Glutamatergic neuron (in vitro differentiated cells): ENCODE measurements around the gene S100A12. TPM values are rescaled to one million over a fixed set of nuclear protein-coding genes. Genes with fewer than 3 reads are reported as not detected.

Source experiments
- DNase-seq: peaks from one replicate; pipeline ENCODE4 v3.0.0; 2022
- H3K27ac Mint-ChIP-seq: one replicate; pipeline ENCODE4 v1.8.0; 2020; ENCODE audit warnings: mild to moderate bottlenecking, mixed read lengths, inconsistent platforms; ENCODE audit not compliant: unreplicated experiment
- H3K27me3 Mint-ChIP-seq: one replicate; pipeline ENCODE4 v1.8.0; 2020; ENCODE audit warnings: mild to moderate bottlenecking, moderate library complexity, mixed read lengths, inconsistent platforms; ENCODE audit not compliant: unreplicated experiment
- H3K36me3 Mint-ChIP-seq: one replicate; pipeline ENCODE4 v1.8.0; 2020; ENCODE audit warnings: mild to moderate bottlenecking, mixed read lengths, inconsistent platforms; ENCODE audit not compliant: unreplicated experiment
- H3K4me1 Mint-ChIP-seq: one replicate; pipeline ENCODE4 v1.8.0; 2020; ENCODE audit warnings: mild to moderate bottlenecking, low read depth, mixed read lengths, inconsistent platforms; ENCODE audit not compliant: unreplicated experiment
- H3K4me3 Mint-ChIP-seq: one replicate; pipeline ENCODE4 v1.8.0; 2020; ENCODE audit warnings: mild to moderate bottlenecking, mixed read lengths, inconsistent platforms; ENCODE audit not compliant: unreplicated experiment
- H3K9me3 Mint-ChIP-seq: one replicate; pipeline ENCODE4 v1.8.0; 2020; ENCODE audit warnings: mild to moderate bottlenecking, moderate library complexity, mixed read lengths, inconsistent platforms; ENCODE audit not compliant: unreplicated experiment
- CTCF ChIP-seq: fragments of 200-600 bp; sonication (generic); IDR thresholded peaks from one replicate; pipeline ENCODE4 v1.5.0; 2021; ENCODE audit not compliant: partially characterized antibody, unreplicated experiment
- total RNA-seq: library from RNA; stranded (reverse); fragmentation: NEBNext Ultra II Directional; extraction: Animal tissue kit (Norgen Biotek cat#: 25700); gene quantifications from one replicate; pipeline ENCODE4 v1.2.1, GENCODE V29; 2021; ENCODE audit not compliant: unreplicated experiment

S100A12 gene
- total RNA-seq, 1 donor from 2014 or later, result not detected

- Mint-ChIP-seq H3K4me3 (no peak within 1 kb of the TSS), H3K27ac (no peak within 1 kb of the TSS), H3K9me3 (no peaks in the 10 kb centered on the region), H3K27me3 (peaks cover 13% of the 10 kb centered on the region), H3K4me1 (peaks cover 8% of the 10 kb centered on the region), H3K36me3 (no peaks in the 10 kb centered on the region)
- DNase-seq, result no peak
- no peak for TF ChIP-seq CTCF
Measured at GRCh38 chr1:153390938-153391710, 15.7 kb upstream of the S100A12 start, which contains the start of gene S100A8. Gene S100A8, minus strand, starts transcription at chr1:153391073. Its CDS starts 538 bp downstream, at chr1:153390535.

- H3K27ac Mint-ChIP-seq, result no peak overlapping the region
- no peaks in the 10 kb centered on the region for H3K9me3 Mint-ChIP-seq
- peaks cover 10% of the 10 kb centered on the region for H3K27me3 Mint-ChIP-seq
- peaks cover 8% of the 10 kb centered on the region for H3K4me1 Mint-ChIP-seq
- H3K36me3 Mint-ChIP-seq, result no peaks in the 10 kb centered on the region
- TF ChIP-seq CTCF, result no peak
- no peak overlapping the region for H3K4me3 Mint-ChIP-seq
- DNase-seq, result no peak
Measured at GRCh38 chr1:153389973-153390879, 14.8 kb upstream of the S100A12 start.

GRCh38 chr1:153389401-153389800, 14.0 kb upstream of the S100A12 start:
- TF ChIP-seq CTCF, result no peak
- DNase-seq, result no peak
- Mint-ChIP-seq H3K4me3 (no peak overlapping the region), H3K9me3 (no peaks in the 10 kb centered on the region), H3K27me3 (peaks cover 8% of the 10 kb centered on the region), H3K4me1 (peaks cover 11% of the 10 kb centered on the region), H3K36me3 (no peaks in the 10 kb centered on the region), H3K27ac (no peak overlapping the region)

- peaks cover 4% of the 10 kb centered on the region for H3K36me3 Mint-ChIP-seq
- peaks cover 11% of the 10 kb centered on the region for H3K4me1 Mint-ChIP-seq
- DNase-seq, result no peak
- peaks cover 7% of the 10 kb centered on the region for H3K27me3 Mint-ChIP-seq
- no peak overlapping the region for H3K27ac Mint-ChIP-seq
- TF ChIP-seq CTCF, result no peak
- H3K4me3 Mint-ChIP-seq, result no peak overlapping the region
- H3K9me3 Mint-ChIP-seq, result peaks cover 2% of the 10 kb centered on the region
Measured at GRCh38 chr1:153387785-153388184, 12.4 kb upstream of the S100A12 start.
